ENCODE data around the gene ZMYM2.

DNA sequence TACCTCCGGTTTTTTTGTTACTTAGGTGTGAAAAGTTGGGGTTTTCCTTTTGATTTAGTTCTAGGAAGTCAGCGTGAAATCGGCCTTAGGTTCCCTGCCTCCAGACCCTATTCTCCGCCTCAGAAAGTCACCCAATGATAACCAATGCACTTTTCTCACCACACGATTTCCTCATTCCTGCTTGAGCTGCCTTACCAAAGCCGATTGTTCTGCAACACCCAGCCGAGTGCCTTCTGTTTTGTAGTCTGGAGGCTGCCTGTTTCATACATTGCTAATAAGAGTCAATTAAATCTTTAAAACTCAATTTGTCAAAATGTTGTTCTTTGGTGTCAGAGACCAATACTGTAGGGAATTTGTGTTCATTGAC is 162.6 kb downstream of the ZMYM2 start:
- TF ChIP-seq, protein P1, sequence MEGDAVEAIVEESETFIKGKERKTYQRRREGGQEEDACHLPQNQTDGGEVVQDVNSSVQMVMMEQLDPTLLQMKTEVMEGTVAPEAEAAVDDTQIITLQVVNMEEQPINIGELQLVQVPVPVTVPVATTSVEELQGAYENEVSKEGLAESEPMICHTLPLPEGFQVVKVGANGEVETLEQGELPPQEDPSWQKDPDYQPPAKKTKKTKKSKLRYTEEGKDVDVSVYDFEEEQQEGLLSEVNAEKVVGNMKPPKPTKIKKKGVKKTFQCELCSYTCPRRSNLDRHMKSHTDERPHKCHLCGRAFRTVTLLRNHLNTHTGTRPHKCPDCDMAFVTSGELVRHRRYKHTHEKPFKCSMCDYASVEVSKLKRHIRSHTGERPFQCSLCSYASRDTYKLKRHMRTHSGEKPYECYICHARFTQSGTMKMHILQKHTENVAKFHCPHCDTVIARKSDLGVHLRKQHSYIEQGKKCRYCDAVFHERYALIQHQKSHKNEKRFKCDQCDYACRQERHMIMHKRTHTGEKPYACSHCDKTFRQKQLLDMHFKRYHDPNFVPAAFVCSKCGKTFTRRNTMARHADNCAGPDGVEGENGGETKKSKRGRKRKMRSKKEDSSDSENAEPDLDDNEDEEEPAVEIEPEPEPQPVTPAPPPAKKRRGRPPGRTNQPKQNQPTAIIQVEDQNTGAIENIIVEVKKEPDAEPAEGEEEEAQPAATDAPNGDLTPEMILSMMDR (IDR thresholded peaks at IDR 0.05) = no peak
- TF ChIP-seq EZH2 (IDR thresholded peaks at IDR 0.05) = no peak
